Islet of Langerhans (tissue), 1 donor: ENCODE results near the gene EDIL3.
A peak's percentile ranks its signal among the peaks of the same experiment; 100 is the strongest.
"Not testable (repeated sequence)": the region's sequence is repeated elsewhere in the genome, so short reads cannot be mapped to it uniquely, and the experiment has no call there.

Experiments
- FAIRE-seq: peaks from one replicate; lab custom pipeline; 2011; peaks lifted over from hg19 to GRCh38; lab: Jason Lieb, UNC

EDIL3 gene

DNA sequence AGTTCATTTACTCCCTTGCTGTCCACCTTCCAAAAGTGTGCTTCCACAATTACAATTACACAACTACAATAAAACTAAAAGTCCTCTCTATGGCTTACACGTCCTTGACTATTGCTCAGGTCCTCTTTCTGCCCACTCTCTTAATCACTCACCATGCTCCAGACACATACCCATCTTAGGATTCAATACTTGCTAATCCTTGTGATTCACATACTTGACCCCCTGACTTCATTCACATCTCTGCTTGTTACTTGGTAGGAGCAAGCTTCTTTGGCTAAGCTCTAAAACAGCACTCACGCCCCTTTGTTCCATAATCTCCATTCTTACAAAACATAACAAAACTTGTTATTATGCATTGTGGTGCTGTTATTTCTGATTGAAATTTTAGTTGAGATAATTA, 215.8 kb downstream of the EDIL3 start:
- no peak for FAIRE-seq

DNA sequence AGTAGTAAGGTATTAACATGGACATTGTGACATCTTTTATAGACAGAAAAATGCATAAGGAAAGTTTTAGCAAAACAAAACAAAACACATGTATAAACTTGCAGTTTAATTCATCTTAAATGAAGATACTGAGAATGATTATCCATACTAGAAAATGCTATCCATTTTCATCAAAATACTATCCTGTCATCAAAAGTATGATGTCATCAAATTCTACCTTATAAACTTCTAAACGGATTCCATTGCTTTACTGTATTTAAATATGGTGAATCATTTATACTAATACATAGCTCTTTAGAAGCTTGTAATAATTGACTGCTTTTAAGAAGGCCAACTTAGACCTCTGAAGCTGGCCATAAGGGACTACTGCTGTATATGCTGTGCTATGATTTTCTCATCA, 221.0 kb downstream of the EDIL3 start:
- no peak for FAIRE-seq

DNA sequence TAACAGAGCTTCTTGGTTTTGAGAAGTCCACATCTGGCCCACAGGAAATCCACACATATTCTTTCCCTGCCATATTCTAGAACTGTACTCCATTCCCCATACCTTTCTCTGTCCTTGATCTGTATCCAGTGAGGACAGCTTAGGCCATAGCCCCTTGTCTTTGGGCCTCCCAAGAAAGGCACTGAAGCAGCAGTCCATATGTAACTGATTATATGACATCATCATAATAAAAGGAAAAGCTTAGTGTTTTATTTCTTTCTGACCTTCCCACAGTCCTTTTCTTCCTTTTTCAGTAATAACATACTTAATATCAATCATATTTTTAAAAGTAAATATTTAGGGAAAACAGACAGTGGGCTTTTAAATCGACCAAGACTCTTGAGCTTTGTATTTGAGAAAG, 222.0 kb downstream of the EDIL3 start:
- no peak for FAIRE-seq

DNA sequence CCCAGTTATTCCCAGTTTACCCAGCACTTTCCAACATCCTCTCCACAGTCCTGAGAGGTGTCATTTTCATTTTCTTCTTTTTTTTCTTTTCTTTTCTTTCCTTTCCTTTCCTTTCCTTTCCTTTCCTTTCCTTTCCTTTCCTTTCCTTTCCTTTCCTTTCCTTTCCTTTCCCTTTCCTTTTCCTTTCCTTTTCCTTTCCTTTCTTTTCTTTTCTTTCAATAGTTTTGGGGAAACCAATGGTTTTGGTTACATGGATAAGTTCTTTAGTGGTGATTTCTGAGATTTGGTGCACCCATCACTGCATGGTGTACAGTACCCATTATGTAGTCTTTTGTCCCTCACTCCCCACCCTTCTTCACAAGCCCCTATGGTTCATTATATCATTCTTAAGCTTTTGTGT, 224.0 kb downstream of the EDIL3 start:
- FAIRE-seq, result not testable (repeated sequence)

DNA sequence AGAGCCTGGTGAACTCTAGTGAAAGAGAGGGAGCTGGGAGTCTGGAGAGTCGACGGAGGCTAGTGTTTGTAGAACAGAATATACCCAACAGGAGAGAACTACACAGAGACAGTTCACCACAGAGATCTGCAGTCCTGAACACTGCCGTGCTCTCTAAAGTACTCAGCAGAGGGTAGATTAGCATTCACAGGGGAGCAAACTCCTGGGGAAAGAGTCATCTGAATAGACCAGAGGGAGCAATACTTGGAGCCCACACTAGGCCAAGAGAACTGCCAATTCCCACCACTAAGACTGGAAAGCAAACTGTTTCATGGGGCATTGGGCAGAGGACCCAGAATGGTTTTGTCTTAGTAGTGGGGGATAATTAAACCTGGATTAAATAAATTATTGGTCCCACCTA, 235.6 kb downstream of the EDIL3 start:
- no peak for FAIRE-seq

DNA sequence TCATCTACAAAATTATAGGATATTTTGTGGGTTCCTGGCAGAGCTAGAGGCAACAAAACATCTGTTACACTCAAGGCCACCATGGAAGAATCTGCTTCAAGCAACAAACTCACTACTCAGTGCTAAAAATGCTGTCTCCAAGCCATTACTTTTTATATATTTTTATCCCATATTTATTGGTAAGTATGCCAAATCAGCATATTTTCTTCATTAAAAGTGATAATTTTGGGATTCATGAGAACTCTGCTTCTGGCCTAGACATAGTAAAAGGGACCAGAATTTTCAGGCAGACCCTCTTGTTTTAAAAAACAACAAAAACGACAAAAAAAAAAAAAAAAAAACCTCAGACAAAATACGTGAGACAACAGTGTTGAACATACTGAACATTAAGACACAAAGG, 236.0 kb downstream of the EDIL3 start:
- FAIRE-seq, result no peak

DNA sequence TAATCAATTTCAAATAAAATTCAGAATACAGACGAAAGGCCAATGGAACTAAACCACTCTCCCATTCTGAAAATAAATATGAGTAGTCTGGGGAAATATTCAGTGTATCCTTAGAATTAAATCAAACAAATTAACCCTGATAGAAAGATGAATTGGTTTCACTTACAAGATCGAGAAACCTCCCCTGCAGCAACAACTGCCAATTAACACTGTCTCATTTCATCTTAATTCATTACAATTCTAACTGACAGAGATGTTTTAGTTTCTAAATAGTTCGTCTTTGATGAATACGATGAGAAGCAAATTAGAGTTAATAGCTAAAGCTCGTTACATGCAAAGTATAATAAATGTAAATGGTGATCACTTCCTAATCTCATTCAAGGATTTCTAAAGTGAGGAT, 247.1 kb downstream of the EDIL3 start:
- no peak for FAIRE-seq

DNA sequence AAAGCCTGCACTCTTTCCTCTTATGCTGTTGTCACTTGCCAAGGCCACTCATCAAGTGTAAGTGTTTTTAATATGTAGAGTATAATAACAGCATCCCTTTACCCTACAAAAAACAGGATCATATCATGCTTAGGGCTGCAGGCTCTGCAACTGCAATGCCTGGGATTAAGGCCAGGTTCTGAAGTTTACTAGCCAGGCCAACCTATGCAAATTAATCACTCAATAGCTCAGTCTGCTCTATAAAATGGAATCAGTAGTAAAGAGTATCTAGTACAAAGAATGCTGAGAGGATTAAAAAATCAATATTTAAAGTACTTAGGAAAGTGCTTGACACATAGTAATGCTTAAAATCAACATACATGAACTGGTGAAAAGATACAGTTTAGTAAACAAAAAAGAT, 253.3 kb downstream of the EDIL3 start:
- FAIRE-seq, result no peak

DNA sequence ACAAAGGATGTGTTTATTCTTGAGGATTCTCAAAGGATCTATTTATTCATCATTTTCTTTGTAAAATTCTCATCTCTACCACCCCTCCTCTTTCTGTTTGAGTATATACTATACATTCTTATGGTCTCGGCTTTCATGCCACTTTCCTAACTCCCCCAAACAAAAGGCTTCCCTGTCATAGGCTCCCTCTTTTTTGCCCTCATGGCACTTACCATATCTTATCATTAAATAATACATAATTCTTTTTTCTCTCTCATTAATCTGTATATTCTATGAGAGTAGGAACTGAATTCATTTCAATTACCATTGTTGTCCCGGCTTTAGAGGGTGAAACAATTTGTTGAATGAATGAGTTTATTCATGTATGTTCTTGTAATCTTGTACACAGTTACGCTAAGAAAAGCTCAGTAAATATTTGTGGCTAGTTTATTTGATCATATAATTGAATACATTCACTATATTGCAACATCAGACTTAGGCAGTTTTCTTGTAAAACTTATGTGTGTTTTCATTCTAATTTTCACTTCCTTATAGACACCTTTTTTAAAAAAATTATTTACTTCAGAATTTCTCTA, 254.6 kb downstream of the EDIL3 start:
- peak; percentile 38 for FAIRE-seq

DNA sequence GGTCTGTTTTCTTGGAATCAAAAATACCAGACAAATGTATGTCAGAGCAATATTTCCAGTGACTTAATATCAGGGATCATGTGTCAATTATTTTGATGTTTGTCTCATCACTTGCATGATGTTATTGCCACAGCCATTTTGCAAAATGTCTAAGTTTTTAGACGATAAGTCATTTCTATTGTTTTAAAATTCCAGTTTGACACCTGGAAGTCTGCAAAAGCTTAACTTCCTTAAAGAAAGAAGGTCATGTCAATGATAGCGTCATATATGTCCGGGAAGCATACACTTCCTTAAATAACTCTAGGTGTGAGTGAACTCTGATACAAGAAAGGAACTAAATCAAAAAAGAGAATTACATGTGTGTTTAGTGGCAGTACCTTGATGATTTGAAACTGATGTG, 259.5 kb downstream of the EDIL3 start:
- FAIRE-seq, result no peak

DNA sequence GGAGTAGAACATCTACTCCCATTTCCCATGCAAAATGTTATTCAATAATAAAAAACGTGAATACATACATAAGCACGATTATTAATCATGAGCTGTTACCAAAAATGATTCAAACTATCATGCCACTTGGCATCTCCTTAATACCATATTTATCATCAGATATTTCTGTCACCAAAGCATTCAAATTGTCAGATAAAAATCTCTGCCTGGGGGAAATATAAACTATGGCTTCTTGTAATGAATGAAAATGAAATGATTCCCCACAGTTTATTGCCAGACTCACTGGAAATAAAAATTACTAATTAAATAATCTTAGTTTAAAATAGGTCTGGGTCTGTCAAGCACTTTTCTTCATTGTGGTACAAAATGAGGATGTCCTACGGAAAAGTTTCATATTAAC, 265.4 kb downstream of the EDIL3 start:
- no peak for FAIRE-seq

DNA sequence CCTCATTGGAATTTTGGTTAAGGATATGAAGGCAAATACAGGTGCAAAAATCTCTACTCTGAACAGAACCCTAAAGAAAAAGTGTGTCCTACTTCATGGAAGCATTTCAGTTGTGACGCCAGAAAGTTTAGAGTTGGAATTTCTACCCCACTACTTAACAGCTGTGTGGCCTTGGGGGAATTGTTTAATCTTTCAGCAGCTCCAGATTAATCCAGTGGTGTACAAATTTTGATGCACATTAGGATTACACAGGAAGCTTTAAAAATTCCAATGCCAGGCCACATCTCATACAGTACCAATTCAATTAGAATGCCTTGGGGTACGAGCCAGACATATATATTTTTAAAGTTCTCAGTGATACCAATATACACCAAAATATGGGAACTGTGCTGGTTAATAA, 266.1 kb downstream of the EDIL3 start:
- no peak for FAIRE-seq

DNA sequence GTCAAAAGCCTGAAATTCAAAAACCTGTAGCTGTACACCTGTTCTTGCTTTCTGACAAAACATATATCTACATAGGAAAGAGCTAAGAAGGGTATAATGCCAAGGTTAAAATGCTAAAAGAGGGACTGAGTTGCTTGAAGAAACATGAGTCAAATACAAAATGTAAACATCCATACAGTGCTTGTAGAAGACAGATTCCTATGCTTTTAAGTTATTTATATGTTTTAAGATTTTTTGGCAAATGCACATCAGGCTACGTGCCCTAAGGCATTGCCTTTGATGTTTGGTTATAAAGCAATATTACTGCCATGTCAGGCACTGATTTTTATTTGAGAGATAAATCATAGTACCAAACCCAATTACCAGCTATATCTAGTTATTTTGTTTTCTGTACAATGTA, 269.0 kb downstream of the EDIL3 start:
- FAIRE-seq, result no peak

DNA sequence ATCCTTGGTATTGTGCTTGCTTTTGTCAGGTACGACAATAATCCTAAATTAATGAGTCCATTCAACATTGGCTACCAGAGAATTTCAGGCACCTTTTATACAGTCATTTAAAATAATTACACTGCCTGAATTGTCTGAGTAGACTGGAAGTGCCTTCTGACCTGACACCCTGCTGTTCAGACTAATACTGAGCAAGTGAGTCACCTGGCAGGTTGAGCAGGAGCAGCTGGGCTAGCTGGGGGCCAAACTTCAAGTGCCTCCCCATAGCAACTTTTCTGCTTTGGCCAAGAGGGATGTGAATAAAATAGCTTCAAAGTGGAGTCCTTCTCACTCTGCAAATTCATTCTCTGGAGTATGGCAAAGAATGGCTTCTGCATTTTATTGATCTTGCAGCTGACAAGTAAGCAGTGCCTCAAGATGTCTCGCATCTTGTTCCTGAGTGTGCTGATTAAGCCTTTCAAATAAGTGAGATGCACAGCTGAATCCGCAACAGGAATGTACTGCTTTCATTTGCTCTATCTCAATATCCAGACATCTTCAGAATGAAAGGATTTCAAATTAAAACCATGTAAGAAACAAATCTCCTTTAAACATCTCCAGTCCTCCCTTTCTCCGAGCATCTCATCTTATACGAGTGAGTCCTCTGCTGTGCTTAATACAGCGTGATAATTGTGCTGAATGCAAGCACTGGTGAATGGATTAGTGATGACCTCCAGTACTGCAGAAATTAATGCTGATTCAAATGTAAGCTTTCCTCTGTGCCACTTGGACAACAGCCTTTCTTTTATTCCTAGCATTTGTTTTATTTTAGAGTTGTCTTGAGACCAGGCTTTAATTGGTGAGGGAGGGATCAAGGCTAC, 271.2 kb downstream of the EDIL3 start:
- FAIRE-seq, result peak; percentile 51

DNA sequence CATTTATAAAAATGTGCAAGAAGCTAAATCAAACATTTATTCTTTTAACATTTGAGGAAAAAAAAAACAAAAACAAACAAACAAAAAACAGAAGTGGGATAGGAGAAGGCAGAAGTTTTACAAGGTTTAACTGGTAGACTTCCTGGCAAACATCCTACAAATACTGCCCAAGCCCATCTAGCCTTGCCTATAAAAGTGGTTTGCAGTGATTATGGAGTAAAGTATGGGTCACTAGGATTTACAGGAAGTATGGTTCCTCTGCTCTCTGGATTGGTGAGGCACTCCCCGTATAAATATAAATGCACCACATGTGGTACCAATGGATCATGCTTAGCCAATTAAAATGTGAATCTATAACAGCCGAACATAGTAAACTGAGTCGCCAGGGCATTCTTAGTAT, 291.9 kb downstream of the EDIL3 start:
- no peak for FAIRE-seq

DNA sequence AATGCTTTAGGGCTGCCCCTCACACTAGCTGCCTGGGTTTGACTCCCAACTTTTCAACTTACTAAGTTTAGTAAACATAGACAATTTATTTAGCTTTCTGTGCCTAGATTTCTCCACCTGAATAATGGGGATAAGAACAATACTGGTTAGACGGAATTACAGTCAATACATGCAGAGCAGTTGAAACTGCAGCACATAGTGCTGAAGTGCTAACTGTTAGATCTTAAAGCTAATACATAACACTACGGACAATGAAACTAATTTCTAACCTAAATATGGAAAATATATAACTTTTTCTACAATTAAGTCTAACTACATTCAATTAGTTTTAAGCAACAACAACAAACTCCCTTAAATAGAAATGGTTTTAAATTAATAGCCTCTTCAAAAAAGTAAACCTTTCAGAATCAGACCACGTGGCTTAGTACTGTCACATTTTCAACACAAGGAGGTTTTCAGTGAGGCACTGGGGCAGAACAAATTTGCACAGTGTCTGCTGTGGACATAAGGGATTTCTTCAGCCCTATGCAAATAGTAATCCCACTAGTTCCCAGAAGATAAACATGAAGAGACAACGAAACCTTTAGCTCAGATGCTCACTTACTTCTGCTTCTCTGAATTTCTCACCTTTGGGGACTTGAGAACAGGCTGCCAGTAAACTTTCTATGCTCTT, 293.4 kb downstream of the EDIL3 start:
- FAIRE-seq, result peak; percentile 73

DNA sequence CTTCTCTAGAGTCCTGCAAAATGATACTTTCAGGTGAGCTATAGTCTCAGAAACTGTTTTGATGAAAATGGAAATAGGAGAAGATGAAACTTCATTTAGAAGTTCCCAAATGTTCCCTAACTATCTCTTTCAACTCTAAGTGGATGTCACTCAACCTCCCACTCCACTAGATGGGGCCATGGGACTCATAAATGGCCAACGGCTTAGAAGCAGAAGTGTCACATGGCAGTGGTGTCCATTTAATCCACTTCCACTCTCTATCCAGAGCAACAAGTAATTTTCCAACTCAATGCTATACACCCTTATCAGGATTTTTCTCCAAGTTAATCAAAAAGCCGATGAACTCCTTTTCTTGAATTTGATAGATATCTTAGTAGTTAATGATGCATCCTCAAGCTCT, 295.7 kb downstream of the EDIL3 start:
- FAIRE-seq, result no peak

DNA sequence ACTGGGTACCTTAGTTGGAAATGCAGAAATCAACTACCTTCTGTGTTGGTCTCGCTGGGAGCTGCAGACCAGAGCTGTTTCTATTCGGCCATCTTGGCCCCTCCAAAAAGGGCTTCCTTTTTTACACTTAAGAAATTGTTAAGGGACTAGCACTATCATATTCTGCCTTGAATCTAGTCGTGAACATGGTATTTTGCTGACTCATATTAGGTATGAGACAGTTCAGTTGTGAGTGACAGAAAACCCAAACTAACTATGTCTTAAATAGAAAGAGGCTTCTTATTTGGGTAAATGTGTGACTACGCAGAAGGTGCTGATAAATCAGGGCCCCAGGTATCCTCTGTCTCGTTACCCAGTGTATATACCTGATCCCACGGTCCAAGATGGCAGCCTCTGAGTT, 298.2 kb downstream of the EDIL3 start:
- FAIRE-seq, result no peak

DNA sequence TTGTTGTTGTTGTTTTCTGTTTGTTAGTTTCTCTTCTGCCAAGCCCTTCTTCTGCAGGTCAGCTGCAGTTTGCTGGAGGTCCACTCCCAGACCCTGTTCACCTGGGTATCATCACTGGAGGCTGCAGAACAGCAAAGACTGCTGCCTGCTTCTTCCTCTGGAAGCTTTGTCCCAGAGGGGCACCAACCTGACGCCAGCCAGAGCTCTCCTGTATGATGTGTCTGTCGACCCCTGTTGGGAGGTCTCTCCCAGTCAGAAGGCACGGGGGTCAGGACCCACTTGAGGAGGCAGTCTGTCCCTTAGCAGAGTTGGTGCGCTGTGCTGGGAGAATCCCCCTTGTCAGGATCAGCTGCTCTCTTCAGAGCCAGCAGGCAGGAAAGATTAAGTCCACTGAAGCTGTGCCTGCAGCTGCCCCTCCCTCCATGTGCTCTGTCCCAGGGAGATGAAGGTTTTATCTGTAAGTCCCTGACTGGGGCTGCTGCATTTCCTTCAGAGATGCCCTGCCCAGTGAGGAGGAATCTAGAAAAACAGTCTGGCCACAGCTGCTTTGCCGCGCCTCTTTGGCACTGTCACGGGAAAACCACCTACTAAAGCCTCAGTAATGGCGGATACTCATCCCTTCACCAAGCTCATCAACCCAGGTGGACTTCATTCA, 299.2 kb downstream of the EDIL3 start:
- no peak for FAIRE-seq

DNA sequence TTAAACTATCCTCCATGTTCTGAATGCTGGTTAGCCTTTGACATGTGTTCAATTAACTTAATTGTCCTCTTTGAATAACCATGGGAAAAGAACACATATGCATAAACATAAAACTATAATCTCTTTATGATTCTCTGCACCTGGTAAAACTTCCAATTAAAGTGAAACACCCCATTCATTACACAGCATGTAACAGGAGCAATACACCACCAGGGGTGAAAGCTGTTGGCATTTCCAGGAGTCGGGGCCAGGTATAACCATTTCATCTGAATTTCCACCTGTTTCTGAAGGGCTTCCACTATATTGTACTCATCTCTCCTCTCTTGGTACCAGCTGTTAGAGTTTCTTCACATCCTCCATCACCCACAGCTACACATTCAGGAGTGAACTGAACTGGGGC, 303.8 kb downstream of the EDIL3 start:
- no peak for FAIRE-seq

DNA sequence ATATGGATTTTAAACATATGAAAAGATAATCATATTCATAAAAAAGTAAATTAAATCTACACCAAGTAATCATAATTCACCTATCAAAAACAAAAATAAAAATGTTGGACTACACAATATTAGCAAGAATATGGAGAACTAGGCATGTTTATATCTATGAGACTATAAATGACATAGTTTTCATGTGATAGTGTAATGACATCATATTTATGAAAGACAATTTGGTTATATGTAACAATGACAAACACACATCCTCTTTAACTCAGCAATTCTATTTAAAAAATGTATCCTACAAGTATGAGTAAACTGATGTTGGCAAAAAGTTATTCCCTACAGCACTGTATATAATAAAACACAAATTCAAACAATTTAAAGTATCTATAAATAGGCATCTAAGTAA, 312.3 kb downstream of the EDIL3 start:
- peak; percentile 76 for FAIRE-seq

DNA sequence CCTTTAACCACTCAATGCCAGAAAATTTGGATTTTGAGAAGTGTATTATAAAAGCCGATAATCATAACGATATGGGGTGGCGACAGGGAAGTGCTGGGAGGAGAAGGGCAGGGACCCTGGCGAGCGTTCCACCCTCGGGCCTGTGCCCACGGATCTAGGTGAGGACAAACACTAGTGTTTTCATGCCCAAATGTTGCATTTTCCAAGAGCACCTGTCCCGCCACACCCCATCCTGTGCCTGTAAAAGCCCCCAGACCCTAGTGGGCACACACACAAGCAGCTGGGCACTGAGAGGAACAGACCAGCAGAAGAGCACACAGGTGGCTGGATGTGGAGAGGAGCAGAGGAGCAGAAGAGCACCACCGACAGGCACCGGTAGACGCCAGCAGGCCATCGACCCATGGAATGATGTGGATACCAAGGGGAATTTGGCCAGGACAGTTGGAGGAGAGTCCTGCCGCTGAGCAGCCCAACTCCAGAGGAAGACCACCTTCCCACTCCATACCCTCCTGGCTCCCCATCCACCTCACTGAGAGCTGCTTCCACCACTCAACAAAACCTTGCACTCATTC, 315.0 kb downstream of the EDIL3 start:
- no peak for FAIRE-seq

DNA sequence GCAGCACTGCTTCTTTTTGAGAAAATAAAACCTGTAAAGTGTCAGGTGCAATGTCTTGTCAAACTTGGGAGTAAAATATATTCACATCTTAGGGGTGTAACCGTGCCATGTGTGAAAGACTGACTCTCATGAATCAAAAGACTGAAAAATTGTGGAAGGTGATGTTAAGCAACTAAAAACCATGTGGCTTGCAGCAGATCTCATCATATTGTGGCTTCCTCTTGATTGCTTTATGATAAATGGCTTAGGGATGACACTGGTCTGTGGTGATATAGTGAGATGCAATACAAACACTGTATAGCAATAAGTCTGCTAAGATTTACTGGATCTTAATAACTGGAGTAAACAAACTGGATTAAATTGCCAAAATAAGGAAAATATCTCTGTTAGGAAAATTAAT, 321.6 kb downstream of the EDIL3 start:
- no peak for FAIRE-seq
